GM23338 (cell line): Measurements from ENCODE around the gene C14orf93.

Experiments used
- CREB1 ChIP-seq: fragments of 250-450 bp; sonication (Bioruptor Pico); IDR thresholded peaks from 2 replicates; pipeline ENCODE4 v1.5.0; 2020; ENCODE audit warnings: low read depth, mild to moderate bottlenecking, moderate library complexity
- CTCF ChIP-seq, 2 experiments: fragments of 200-600 bp in 1 of 2; sonication (generic) in 1 of 2; conservative IDR thresholded peaks; 2 replicates each; pipeline versions ENCODE4 v1.5.1 to v1.6.1; 2016 to 2017; ENCODE audit warnings: antibody characterized with exemption in 2 of 2, low read depth in 2 of 2, mild to moderate bottlenecking in 2 of 2, moderate library complexity in 1 of 2
- ETS1 ChIP-seq: IDR thresholded peaks from 2 replicates; pipeline ENCODE4 v1.6.1; 2016; ENCODE audit warnings: antibody characterized with exemption
- EZH2 ChIP-seq: fragments of 200-600 bp; sonication (generic); IDR thresholded peaks from one replicate; pipeline ENCODE4 v1.8.0; 2017; ENCODE audit warnings: antibody characterized with exemption, mild to moderate bottlenecking, low read depth; ENCODE audit not compliant: unreplicated experiment
- EZH2phosphoT487 ChIP-seq: fragments of 200-600 bp; sonication (generic); IDR thresholded peaks from one replicate; pipeline ENCODE4 v1.8.1; 2018; ENCODE audit warnings: antibody characterized with exemption; ENCODE audit not compliant: unreplicated experiment
- JUNB ChIP-seq: IDR thresholded peaks from one replicate; pipeline ENCODE4 v1.6.1; 2016; ENCODE audit warnings: antibody characterized with exemption; ENCODE audit not compliant: unreplicated experiment
- POLR2AphosphoS5 ChIP-seq: IDR thresholded peaks from 2 replicates; pipeline ENCODE4 v1.6.1; 2016; ENCODE audit warnings: antibody characterized with exemption, low read depth
- REST ChIP-seq: IDR thresholded peaks from one replicate; pipeline ENCODE4 v1.6.1; 2018; ENCODE audit warnings: antibody characterized with exemption; ENCODE audit not compliant: unreplicated experiment
- STAT1 ChIP-seq: IDR thresholded peaks from one replicate; pipeline ENCODE4 v1.6.1; 2016; ENCODE audit warnings: antibody characterized with exemption; ENCODE audit not compliant: unreplicated experiment
- ZNF114 ChIP-seq: fragments of 250-450 bp; sonication (Bioruptor Pico); IDR thresholded peaks from 2 replicates; pipeline ENCODE4 v1.5.0; 2020; ENCODE audit warnings: mild to moderate bottlenecking, moderate library complexity
- ZNF331 ChIP-seq: fragments of 250-450 bp; sonication (Bioruptor Pico); IDR thresholded peaks from 2 replicates; pipeline ENCODE4 v1.5.0; 2020; ENCODE audit warnings: low read depth, mild to moderate bottlenecking, moderate library complexity
- ZNF462 ChIP-seq: fragments of 250-450 bp; sonication (Bioruptor Pico); IDR thresholded peaks from 2 replicates; pipeline ENCODE4 v1.5.0; 2020; ENCODE audit warnings: mild to moderate bottlenecking, moderate library complexity

- no peak for TF ChIP-seq EZH2
- no peak for TF ChIP-seq ZNF114
- no peak for TF ChIP-seq CTCF (conservative IDR thresholded peaks at IDR 0.05; ENCODE audit: low read depth in 2 of 2)
- TF ChIP-seq EZH2phosphoT487: no peak
- no peak for TF ChIP-seq REST
- TF ChIP-seq POLR2AphosphoS5: no peak
- TF ChIP-seq JUNB: no peak
- TF ChIP-seq ETS1: no peak
- no peak for TF ChIP-seq ZNF462 (CRISPR knock-in tag)
- no peak for TF ChIP-seq CREB1 (CRISPR knock-in tag)
- no peak for TF ChIP-seq STAT1
- no peak for TF ChIP-seq ZNF331 (CRISPR knock-in tag)
Observed at GRCh38 chr14:23015618-23016017, 5.7 kb upstream of the C14orf93 start.
